ENCODE measurements around the gene IPO4. TPM values are rescaled to one million over a fixed set of nuclear protein-coding genes. Genes with fewer than 3 reads are reported as not detected.

Gene IPO4
- total and polyA plus RNA-seq, 2 donors (not counting 1 experiment from before 2014, with no cell fraction given), result 12.4 to 25.3 TPM

GRCh38 chr14:24189460-24189859, 844 bp upstream of the IPO4 start:
- H4K20me1 ChIP-seq (ENCODE audit: control insufficient read depth, extremely low read depth, insufficient read depth, low read length), result no peaks in the 10 kb centered on the region
- DNase-seq (ENCODE audit: low read depth in 2 of 2), result no peak
- H3K27me3 ChIP-seq (ENCODE audit: control insufficient read depth, insufficient read depth, low read length), result no peaks in the 10 kb centered on the region
- H3K9ac ChIP-seq (ENCODE audit: insufficient read depth, low read length), result no peak overlapping the region
- H3K27ac ChIP-seq (ENCODE audit: insufficient read depth, low read length), result no peak overlapping the region
- no peak overlapping the region for H3K4me2 ChIP-seq (ENCODE audit: extremely low read depth, insufficient read depth, low read length)
- no peaks in the 10 kb centered on the region for H3K9me3 ChIP-seq (ENCODE audit: control insufficient read depth, insufficient read depth, low read depth, low read length)
- TF ChIP-seq, protein P1, sequence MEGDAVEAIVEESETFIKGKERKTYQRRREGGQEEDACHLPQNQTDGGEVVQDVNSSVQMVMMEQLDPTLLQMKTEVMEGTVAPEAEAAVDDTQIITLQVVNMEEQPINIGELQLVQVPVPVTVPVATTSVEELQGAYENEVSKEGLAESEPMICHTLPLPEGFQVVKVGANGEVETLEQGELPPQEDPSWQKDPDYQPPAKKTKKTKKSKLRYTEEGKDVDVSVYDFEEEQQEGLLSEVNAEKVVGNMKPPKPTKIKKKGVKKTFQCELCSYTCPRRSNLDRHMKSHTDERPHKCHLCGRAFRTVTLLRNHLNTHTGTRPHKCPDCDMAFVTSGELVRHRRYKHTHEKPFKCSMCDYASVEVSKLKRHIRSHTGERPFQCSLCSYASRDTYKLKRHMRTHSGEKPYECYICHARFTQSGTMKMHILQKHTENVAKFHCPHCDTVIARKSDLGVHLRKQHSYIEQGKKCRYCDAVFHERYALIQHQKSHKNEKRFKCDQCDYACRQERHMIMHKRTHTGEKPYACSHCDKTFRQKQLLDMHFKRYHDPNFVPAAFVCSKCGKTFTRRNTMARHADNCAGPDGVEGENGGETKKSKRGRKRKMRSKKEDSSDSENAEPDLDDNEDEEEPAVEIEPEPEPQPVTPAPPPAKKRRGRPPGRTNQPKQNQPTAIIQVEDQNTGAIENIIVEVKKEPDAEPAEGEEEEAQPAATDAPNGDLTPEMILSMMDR (conservative IDR thresholded peaks at IDR 0.05 in 1 of 2, IDR thresholded peaks at IDR 0.05 in 1 of 2; ENCODE audit: low read depth in 1 of 2, low read length in 2 of 2), result no peak
- no peak for TF ChIP-seq EZH2 (IDR thresholded peaks at IDR 0.05; ENCODE audit: low read length, missing control alignments)
- no peak overlapping the region for H2AFZ ChIP-seq (ENCODE audit: low read length)
- peaks cover 19% of the 10 kb centered on the region for H3K79me2 ChIP-seq (ENCODE audit: control insufficient read depth, insufficient read depth, low read length)
- peaks cover 23% of the 10 kb centered on the region for H3K36me3 ChIP-seq (ENCODE audit: control insufficient read depth, insufficient read depth, low read length)
- H3K4me3 ChIP-seq (replicated peaks in 1 of 4; ENCODE audit: control extremely low read depth in 1 of 4, insufficient read depth in 1 of 4, low read depth in 3 of 4, low read length in 4 of 4), result no peak overlapping the region
- H3K4me1 ChIP-seq (ENCODE audit: control insufficient read depth, extremely low read depth, insufficient read depth, low read length), result peaks cover 4% of the 10 kb centered on the region

- Histone ChIP-seq H4K20me1 (ENCODE audit: control insufficient read depth, extremely low read depth, insufficient read depth, low read length) (no peaks in the 10 kb centered on the region), H3K9me3 (ENCODE audit: control insufficient read depth, insufficient read depth, low read depth, low read length) (no peaks in the 10 kb centered on the region), H3K4me1 (ENCODE audit: control insufficient read depth, extremely low read depth, insufficient read depth, low read length) (peaks cover 4% of the 10 kb centered on the region), H3K9ac (ENCODE audit: insufficient read depth, low read length) (peak overlapping the region; percentile 10), H3K27ac (ENCODE audit: insufficient read depth, low read length) (peak overlapping the region; percentile 86), H2AFZ (ENCODE audit: low read length) (no peak overlapping the region), H3K79me2 (ENCODE audit: control insufficient read depth, insufficient read depth, low read length) (peaks cover 14% of the 10 kb centered on the region), H3K27me3 (ENCODE audit: control insufficient read depth, insufficient read depth, low read length) (no peaks in the 10 kb centered on the region), H3K36me3 (ENCODE audit: control insufficient read depth, insufficient read depth, low read length) (peaks cover 27% of the 10 kb centered on the region), H3K4me3 (replicated peaks in 1 of 4; ENCODE audit: control extremely low read depth in 1 of 4, insufficient read depth in 1 of 4, low read depth in 3 of 4, low read length in 4 of 4) (peak overlapping the region in 2 of 4 experiments; percentile 23 to 84), H3K4me2 (ENCODE audit: extremely low read depth, insufficient read depth, low read length) (peak overlapping the region; percentile 97)
- DNase-seq (ENCODE audit: low read depth in 2 of 2), result no peak
- TF ChIP-seq, protein P1 (conservative IDR thresholded peaks at IDR 0.05 in 1 of 2, IDR thresholded peaks at IDR 0.05 in 1 of 2; ENCODE audit: low read depth in 1 of 2, low read length in 2 of 2), result no peak
- TF ChIP-seq EZH2 (IDR thresholded peaks at IDR 0.05; ENCODE audit: low read length, missing control alignments), result no peak
Measured at GRCh38 chr14:24189059-24189375, 401 bp upstream of the IPO4 start.

DNA sequence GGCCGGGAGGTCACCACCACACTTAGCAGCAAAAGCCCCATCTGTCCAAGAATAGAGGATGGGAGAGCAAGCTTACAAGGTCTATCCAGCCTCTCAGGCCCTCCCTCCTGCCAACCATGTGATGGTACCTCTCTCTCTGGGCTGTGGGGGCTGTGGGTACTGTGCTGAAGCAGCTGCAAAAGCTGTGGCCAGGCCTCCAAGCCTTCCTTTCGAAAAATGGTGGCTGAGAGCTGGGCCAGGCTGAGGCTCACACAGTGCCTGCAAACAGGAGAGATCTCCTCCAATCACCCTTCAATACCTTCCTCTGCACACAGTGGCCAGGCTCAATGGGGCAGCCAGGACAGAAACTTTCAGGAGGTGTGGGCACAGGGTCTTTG, 1.1 kb downstream of the IPO4 start:
- Histone ChIP-seq H3K9ac (ENCODE audit: insufficient read depth, low read length) (no peak overlapping the region), H3K79me2 (ENCODE audit: control insufficient read depth, insufficient read depth, low read length) (peaks cover 10% of the 10 kb centered on the region), H3K36me3 (ENCODE audit: control insufficient read depth, insufficient read depth, low read length) (peaks cover 25% of the 10 kb centered on the region), H3K4me1 (ENCODE audit: control insufficient read depth, extremely low read depth, insufficient read depth, low read length) (peaks cover 4% of the 10 kb centered on the region), H4K20me1 (ENCODE audit: control insufficient read depth, extremely low read depth, insufficient read depth, low read length) (no peaks in the 10 kb centered on the region), H2AFZ (ENCODE audit: low read length) (no peak overlapping the region), H3K4me3 (replicated peaks in 1 of 4; ENCODE audit: control extremely low read depth in 1 of 4, insufficient read depth in 1 of 4, low read depth in 3 of 4, low read length in 4 of 4) (peak overlapping the region; percentile 78 to 87 (median 82)), H3K27ac (ENCODE audit: insufficient read depth, low read length) (no peak overlapping the region), H3K27me3 (ENCODE audit: control insufficient read depth, insufficient read depth, low read length) (no peaks in the 10 kb centered on the region), H3K4me2 (ENCODE audit: extremely low read depth, insufficient read depth, low read length) (peak overlapping the region; percentile 97), H3K9me3 (ENCODE audit: control insufficient read depth, insufficient read depth, low read depth, low read length) (no peaks in the 10 kb centered on the region)
- TF ChIP-seq, protein P1 (conservative IDR thresholded peaks at IDR 0.05 in 1 of 2, IDR thresholded peaks at IDR 0.05 in 1 of 2; ENCODE audit: low read depth in 1 of 2, low read length in 2 of 2), result no peak
- no peak for TF ChIP-seq EZH2 (IDR thresholded peaks at IDR 0.05; ENCODE audit: low read length, missing control alignments)
- DNase-seq (ENCODE audit: low read depth in 2 of 2), result no peak

Data from fibroblast of lung (primary cell).